ENCODE results near the gene AFF1.
"Not testable (repeated sequence)": the region's sequence is repeated elsewhere in the genome, so short reads cannot be mapped to it uniquely, and the experiment has no call there.

The AFF1 gene

DNA sequence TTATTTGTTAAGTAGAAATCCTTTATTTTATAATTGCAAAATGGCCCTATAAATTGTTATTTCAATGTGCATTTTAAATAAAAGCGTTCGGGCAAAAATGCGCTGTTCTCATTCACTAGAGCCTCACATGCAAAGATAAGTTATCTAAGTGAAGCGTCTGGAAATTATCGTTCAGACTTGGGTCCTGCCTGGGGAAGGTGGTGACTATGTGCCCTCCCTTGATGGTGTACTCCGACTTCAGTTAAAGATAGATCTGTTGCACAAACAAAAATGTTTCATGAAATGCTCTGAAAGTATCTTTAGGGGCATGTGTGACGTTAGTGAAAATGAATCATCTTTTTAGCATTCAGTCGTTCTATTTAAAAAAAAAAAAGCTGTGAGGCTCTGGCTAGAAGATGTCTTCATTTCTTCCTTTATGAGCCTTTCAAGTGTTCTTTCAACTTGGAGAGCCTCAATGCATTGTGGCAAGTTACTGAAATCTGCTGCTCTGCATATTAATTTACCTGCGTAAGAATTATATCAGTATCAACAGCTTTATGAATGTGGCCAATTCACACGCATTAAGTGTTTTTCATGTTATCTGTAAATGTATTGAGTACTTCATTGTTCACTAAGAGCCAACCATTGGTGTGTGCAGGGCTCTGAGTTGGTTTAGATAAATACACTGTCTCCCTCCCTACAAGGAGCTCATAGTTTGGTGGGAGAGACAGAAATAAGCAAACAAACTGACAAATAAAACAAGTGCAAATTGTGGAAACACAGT is 83.0 kb downstream of the AFF1 start:
- DNase-seq: no peak

DNA sequence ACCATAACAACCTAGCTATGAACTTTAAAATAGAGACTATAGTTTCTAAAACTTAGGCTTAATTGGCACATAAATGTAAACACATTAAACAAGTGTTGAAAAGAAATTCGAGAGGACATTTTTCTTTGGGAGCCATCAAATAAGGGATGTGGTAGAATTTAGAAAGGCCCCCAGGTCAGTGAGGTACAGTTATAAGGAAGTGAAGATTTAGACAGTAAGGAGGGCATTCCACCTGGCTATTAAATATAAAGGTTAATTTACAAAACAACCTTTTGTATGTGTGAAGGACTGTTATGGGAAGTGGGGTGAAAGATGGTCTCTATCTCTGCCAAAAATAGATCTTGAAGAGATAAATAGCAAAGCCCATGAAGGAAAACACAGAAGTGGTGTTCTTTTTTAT is 83.9 kb downstream of the AFF1 start:
- DNase-seq: no peak

DNA sequence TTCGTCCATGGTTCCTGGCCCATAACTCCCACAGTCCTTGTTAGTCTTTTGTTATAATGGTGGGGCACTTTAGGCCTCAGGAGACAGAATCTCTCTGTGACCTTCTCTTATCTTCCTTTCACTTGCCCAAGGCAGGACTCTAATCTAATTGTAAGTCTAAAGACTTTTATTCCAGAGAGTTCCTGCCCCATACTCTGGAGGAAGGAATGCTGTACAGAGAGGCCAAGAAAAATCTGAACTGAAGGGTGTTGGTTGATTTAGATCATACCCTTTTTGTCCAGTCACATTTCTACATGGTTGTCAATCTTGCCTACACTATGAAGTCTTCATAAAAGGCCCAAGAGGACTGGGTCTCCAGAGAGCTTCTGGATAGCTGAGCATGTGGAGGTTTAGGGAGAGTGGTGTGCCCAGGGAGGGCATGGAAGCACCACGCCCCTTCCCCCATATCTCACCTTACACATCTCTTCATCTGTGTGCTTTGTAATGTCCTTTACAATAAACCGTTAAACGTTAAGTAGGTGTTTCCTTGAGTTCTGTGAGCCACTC is 84.5 kb downstream of the AFF1 start:
- no peak for DNase-seq

DNA sequence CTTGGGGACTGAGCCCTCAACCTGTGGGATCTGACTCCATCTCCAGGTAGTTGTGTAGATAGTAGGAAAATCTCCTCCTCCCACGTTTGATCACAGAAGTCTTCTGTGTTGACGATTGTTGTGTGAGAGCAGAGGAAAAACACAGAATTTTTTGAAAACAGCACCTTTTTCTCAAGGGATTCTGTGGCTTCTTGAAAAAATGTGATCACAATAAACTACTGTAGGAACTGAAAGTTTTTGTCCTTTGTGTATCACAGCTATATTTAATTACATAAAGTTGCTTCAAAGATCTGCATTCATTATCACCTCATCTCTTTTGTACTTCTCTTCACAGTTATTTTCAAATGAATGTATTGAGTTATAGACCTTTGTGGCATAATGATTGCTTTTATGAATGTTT is 85.1 kb downstream of the AFF1 start:
- DNase-seq: no peak

DNA sequence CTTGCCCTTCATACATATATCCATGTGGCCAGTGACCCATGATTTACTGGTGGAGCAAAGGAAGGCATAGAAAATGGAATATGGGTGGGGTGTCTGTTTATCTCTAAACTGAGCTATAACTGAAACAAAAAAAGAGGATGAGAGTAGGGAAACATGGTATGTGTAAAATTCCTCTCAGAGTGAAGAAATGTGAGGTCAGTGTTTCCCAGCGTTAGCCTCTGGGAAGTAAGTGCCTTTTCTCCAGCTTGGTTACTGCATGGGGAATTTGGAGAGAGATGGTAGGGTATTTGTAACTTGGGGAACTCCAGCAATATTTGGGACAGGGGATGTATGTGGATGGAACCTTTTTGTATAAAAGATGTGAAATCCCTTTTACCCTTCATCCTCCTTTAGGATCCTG is 89.4 kb downstream of the AFF1 start:
- no peak for DNase-seq

DNA sequence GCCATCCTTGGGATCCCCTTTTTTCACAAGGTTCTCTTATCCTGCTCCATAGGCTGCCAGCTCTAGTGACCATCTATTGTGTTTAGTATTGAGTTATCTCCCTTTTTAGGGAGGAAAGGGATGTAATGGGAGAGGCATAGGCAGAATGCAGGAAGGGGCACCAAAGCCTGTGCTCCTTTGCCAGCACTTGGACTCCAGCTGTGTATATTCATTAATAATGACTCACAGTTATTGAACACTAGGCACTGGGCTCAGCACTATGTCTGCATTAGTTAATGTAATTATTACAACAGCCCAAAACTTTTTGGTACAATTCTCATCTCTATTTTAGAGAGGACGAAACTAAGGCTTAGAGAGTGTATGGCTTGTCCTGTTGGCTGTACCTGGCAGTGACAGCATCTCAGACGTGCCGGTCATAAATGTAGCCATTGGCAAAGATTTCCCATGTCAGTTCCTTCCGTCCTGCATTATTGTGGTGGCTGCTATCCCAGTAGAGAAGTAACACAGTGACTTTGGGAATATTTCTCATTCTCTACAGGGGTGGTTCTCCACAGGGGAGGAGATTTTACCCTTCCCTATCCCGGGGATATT is 90.3 kb downstream of the AFF1 start:
- no peak for DNase-seq

DNA sequence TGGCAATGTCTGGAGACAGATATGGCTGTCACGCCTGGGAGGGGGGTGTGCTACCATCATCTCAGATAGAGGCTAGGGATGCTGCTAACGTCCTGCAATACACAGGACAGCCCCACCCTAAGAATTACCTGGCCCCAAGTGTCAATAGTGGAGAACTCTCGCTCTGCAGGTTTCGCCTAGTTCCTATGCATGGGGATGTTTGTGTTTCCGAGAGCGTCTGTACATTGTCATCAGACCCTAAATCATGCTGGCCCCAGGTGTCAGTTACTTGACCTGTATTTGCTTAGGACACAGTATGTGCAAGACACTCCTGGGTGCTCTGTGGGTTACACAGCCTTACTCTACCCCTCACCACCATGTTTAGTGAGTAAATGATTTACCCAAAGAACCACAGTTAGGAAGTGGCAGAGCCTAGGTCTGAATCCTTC is 90.8 kb downstream of the AFF1 start:
- DNase-seq: no peak

DNA sequence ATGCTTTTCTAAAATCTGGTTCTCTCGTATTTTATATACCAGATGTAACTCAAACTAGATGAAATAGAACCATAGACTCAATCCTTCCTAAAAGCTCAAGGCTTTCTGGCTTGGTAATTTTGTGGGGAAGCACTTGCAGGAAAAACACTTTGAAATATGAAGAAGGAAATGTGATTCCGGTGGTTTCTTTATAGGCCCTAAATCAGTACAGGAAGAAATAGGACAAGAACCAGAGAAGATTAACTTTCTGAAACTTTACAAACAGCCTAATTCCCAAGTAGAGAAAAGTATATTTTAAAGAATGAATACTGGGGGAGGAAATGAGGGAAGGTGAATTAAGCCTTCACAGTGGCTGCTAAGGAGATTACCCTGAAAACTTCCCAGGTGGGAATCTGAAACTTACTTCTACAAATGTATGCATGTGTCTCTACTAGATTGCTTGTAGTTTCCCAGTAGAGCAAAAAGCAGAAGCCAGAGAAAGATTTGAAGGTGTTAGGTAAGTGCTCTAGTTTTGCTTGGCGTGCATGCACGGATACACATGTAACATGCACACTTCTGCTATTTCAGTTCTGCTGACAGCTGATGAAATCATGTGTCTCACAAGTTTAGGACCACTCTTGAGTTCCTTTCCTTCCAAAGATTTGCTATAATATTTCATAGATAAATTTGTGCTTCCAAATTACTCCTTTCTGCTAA is 92.1 kb downstream of the AFF1 start:
- no peak for DNase-seq

DNA sequence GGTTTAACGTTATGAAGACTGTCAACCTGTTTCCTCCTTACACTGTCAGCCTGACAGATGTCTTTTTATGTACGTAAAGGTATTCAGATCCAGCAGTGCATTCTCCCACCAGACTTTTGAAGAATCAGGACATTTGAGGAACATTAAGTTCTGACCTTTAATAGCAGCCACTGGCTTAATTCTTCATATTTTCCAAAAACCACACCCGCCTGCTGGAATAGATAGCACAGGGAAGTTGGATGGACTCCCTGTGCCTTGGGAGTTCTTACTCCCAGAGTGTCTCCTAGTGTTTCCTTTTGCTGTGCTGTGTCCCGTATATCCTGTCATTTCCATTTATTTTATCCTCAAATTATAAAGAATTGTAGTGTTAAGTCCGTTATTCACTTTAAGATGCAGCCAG is 94.5 kb downstream of the AFF1 start:
- no peak for DNase-seq

DNA sequence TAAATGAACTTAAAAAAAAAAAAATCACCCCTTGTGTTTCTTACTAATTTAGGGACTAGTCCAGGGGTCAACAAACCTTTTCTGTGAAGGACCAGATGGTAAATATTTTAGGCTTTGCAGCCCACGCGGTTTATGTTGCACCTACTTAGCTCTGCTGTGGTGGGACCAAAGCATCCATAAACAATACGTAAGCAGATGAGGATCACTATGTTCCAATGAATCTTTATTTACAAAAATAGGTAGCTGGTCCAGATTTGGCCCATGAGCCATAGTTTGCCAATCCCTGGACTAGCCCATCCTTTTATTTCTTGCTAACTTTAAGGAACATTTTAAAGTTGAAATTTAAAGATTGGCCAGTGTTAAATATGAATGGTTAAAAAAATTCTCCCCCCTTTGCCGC is 95.3 kb downstream of the AFF1 start:
- DNase-seq: no peak

DNA sequence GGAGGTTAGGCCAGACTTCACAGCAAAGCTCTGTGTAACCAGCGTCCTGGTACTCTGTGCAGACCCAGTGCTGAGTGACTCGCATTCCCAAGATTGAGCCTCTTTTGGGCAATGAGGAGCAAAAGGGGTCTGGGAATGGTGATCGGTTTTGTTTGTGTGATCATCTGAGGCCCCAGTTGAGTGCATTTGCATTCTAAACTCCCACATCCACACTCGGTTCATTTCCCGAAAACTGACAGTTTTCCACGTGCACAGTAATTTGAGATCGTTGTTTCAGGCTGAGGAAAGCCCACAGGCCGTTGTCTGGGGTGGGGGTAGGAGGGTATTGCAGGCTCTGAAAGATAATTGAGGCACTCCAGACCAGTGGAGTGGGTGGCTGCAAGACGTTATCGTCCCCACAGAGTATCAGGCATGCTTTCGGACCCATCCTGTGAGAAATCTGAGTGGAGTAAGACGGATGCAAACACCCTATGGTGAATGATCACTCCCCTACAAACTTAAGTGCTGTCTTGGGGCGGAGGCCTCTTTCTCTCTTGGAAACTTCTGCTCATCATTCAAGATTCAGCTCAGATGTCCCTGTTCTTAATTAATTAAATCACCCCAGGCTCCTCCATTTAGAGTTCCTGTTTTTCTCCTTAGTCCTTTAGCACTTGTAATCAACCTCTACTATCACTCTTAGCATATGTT is 96.1 kb downstream of the AFF1 start:
- DNase-seq: no peak

DNA sequence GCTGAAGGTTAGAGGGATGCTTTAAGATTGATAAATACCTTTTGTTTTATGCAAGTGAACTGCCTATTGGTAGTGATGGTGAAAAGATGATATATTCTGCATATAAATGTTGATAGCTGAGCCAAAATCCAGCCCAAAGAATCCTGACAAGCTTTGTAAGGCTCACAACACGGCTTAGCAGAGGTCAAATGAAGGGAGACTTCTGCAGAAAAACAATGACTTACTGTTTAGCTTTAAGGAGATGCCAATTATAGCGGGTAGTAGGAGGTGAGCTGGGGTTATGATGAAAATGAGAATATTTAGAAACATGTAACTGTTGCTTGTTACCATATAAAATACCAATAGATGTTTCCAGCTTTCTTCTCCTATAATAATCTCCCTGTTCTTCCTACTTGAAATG is 97.1 kb downstream of the AFF1 start:
- DNase-seq: no peak

DNA sequence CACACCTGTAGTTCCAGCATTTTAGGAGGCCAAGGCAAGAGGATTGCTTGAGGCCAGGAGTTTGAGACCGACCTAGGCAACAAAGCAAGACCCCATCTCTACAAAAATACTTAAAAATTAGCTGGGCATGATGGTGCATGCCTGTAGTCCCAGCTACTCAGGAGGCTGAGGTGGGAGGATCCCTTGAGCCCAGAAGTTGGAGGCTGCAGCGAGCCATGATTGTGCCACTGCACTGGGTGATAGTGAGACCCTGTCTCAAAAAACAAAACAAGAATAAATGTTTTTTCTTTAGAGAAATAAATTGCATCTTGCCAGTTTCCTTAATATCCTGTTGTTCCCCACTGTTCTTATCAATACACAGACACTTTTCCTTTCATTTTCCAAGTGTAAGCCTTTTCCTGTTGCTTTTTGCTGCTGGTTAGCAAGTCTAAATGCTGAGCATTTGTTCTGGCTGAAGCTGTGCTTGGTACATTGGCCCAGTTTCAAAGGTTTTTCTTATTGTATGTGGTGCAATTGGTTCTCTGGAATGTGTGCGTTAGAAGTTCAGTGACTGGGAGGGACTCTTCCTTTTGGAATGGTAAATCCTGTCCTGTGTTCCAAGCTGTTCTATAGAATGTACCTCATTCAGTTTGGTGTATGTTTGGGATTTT is 98.2 kb downstream of the AFF1 start:
- no peak for DNase-seq

DNA sequence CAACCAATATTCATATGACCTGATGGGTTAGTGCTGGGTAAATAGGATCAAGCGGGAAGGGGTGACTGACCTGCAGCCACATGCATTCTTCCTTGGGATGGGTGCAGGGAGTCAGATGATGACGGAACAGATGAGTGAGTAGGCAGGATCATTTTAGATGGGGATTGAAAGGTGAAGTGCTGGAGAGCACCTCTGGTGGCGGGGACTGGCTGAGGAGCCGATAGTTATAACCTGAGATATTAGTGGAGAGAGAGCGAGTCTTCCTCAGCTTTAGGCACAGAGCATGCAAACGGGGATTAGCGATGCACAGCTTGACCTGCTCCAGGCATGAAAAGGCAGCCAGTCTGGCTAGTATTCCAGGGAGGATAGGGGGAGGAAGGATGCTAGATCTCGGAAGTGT is 99.1 kb downstream of the AFF1 start:
- DNase-seq: no peak

DNA sequence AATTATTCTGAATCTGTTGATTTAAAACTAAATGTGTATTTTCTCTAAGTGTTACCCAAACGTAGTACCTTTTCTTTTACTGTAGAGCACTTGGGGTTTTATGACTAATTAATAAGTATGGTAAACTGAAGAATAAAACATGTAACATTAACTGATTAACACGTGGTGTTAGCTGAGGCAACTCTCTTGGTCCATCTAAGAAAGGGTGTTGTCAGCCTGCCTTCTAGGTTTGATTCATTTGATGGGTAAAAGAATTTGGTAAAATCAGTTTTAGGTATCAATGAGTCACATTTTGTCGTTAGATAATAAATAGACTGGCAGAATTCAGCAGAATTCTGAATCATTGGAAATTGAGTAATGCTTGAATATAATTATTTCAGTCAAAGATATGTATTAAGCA is 99.7 kb downstream of the AFF1 start:
- DNase-seq: no peak

DNA sequence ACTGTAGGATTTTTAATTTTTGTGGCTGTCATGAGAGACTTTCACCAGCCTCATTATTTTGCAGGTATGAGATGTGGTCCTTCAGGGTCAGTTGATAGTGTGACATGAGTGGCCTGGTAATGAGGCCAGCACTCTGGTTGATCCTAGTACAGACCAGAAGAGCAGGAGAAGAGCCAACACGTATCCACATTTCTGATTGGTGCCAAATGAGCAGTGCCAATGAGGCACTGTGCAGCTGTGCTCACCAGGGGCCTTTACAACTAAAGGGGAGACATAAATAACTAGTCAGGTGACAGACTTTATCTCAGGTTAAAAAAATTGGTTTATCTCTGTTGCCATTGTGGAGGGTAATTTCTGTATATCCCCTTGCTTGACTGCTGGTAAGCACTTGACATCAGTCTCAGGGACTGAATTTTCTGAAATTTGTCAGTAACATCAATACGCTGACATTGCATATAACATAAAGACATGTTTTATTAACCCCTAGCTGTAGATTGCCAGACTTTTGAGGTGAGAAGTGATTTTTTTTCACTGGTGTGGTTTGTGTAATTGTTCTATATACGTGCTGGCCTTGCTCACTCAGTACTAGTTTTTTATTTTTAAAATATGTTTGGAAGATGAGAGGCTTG is 101.2 kb downstream of the AFF1 start:
- no peak for DNase-seq

DNA sequence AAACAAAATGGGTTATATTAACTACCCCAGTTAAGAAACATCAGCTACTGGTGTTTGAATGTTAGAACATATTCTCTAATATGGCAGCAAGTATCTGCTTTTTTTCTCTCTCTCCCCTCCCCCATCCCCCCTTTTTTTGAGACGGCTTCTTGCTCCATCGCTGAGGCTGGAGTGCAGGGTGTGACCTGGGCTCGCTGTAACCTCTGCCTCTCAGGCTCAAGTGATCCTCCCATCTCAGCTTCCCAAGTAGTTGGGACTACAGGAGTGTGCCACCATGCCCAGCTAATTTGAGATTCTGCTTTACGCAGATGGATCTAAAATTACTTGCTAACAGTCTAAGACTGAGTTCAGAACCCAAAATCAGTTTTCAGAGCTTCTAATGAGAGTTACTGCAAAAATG is 101.9 kb downstream of the AFF1 start:
- DNase-seq: no peak

DNA sequence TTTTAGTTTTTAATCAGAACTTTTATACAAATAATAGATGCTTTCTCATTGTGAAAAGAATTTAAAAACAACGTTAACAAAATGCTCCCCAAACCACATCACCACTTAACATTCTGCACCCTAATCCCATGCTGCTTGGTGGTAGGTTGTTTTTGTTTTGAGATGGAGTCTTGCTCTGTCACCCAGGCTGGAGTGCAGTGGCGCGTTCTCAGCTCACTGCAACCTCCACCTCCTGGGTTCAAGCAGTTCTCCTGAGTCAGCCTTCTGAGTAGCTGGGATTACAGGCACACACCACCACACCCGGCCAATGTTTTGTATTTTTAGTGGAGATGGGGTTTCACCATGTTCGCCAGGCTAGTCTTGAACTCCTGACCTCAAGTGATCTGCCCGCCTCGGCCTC is 102.4 kb downstream of the AFF1 start:
- DNase-seq: not testable (repeated sequence)

DNA sequence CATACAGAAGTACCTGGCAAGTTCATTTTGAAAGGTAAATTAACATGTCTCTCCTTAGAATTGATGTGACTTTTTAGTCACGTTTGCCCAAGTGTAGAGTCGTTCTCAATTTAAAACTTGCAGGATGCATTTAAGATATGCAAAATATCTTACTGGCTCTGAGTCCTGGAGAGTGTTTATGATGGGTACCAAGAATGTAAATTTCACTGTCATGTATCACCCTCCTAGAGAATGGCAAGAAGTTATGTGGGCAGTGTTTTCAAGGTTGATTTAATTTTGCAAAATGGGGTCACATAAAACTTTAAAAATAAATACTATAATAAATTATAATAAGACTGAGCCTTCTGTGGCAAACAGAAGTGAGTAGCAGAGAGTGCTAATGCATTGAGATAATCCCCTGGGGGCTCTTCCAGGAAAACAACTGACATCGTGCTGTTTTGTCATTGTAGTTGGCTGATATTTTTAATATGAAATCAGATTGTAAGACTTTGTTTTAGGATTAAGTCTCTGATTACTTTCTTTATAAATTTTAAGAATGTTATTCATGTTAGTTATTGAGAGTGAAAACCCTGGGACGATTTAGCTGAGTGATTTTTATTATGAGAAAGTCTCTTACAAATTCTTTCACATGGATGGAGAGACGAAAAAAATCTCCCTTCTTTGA is 103.0 kb downstream of the AFF1 start:
- no peak for DNase-seq

DNA sequence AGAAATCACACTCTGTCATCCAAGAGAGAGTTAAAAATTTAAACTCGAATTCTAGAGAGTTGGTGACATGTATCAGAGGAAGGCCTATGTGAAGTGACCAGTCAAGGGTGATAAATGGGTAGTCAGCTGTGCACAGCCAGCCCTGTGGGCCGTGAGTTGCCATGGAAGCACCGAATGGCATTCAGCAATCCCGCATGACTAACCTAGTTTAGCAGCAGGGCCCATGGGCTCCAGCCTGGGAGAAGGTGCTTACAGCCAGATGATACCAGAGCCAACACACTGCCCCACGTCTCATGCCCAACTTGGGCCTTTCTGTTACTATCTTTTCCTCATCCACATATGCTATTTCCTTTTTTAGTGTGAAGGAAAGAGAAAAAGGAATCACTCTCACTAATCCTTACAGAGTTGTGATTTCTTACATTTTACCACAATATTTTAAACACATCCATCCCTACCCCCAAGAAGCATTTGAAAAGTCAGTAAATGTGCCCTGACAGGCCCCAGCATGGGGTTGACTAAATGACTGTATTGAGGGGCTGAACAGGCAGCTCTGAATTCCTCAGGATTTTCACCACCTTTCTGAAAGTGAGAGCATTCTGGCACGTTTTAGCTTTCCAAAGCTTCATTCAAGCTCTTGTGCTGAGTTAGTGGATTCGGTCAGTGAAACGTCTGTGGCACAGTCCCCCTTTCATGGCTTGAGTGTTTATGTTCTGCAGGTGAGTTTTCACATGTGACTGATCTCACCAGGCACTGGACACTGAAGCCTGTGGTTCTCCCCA is 104.2 kb downstream of the AFF1 start:
- DNase-seq: peak; percentile 15

DNA sequence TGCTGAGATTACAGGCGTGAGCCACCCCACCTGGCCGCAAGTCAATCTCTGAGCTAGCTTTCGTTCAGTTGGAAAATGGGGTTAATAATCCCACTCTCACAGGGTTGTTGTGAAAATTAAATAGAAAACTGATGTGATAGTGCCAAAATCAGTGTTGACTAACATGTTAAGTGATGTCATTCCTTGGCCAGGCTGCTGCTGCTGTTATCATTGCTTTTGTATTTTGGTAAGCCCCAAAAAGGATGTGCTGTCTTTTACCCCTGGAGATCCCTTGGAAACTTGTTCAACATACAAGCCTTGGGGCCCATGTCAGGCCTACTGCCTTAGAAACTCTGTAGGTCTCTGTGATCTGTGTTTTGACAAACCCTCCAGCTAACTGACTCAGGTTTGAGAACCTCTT is 106.3 kb downstream of the AFF1 start:
- DNase-seq: no peak
